B cell (primary cell): ENCODE measurements around the gene PLCB4. TPM values are rescaled to one million over a fixed set of nuclear protein-coding genes. Genes with fewer than 3 reads are reported as not detected.

Experiments used
- ATAC-seq: fragments of 200-7000 bp; cut with Tn5 transposase; one replicate; pipeline ENCODE4 v1.10.0; 2021; ENCODE audit warnings: low read depth, mild to moderate bottlenecking, moderate number of reproducible peaks, moderate library complexity
- CTCF ChIA-PET: fragments of 350-600 bp; sonication (Branson Sonifier 250); formaldehyde crosslinking; loops from one replicate; lab custom pipeline; 2021; ENCODE audit warnings: antibody characterized with exemption, inconsistent platforms; lab: Charles Lee
- POLR2A ChIA-PET: fragments of 350-600 bp; sonication (Branson Sonifier 250); formaldehyde crosslinking; loops from one replicate; lab custom pipeline; 2021; ENCODE audit warnings: antibody characterized with exemption; lab: Charles Lee
- DNase-seq: peaks from one replicate; pipeline ENCODE4 v3.0.0; 2013
- H2AFZ ChIP-seq: 2 replicates; pipeline ENCODE4 v1.6.1; 2012; ENCODE audit warnings: mild to moderate bottlenecking, low read depth, low read length; ENCODE audit not compliant: insufficient read depth, poor library complexity, severe bottlenecking
- H3K27ac ChIP-seq, 2 donors: 1 replicate in 1 of 2; 2 replicates in 1 of 2; pipeline ENCODE4 v1.5.1; 2012 to 2013; ENCODE audit warnings: low read length in 2 of 2, mild to moderate bottlenecking in 2 of 2, moderate library complexity in 1 of 2
- H3K27me3 ChIP-seq, 4 experiments: fragments of 200-600 bp in 1 of 4; sonication (generic) in 1 of 4; replicated peaks in 1 of 4; 1 replicate in 2 of 4; 2 replicates in 2 of 4; pipeline versions ENCODE4 v1.6.1 to v1.7.0; 2013 to 2016; ENCODE audit warnings: low read length in 3 of 4, mild to moderate bottlenecking in 2 of 4, mixed read lengths in 1 of 4, moderate library complexity in 1 of 4; ENCODE audit not compliant: insufficient read depth in 4 of 4, control insufficient read depth in 3 of 4; ENCODE audit errors: control extremely low read depth in 1 of 4
- H3K36me3 ChIP-seq, 2 experiments: replicated peaks in 1 of 2; 1 replicate in 1 of 2; 2 replicates in 1 of 2; pipeline versions ENCODE4 v1.6.1 to v1.7.1; 2013; ENCODE audit warnings: low read length in 1 of 2; ENCODE audit not compliant: insufficient read depth in 2 of 2, control insufficient read depth in 1 of 2; ENCODE audit errors: control extremely low read depth in 1 of 2, extremely low read depth in 1 of 2
- H3K4me1 ChIP-seq, 2 donors: fragments of 200-600 bp in 1 of 2; sonication (generic) in 1 of 2; 1 replicate in 1 of 2; 2 replicates in 1 of 2; pipeline versions ENCODE4 v1.5.1 to v1.6.1; 2013 to 2017; ENCODE audit warnings: low read length in 2 of 2; ENCODE audit not compliant: control insufficient read depth in 2 of 2, insufficient read depth in 2 of 2
- H3K4me2 ChIP-seq: replicated peaks from 2 replicates; pipeline ENCODE3; 2012; ENCODE audit warnings: mild to moderate bottlenecking, low read depth, low read length; ENCODE audit not compliant: poor library complexity, severe bottlenecking
- H3K4me3 ChIP-seq, 5 experiments: fragments of 200-600 bp in 1 of 5; sonication (generic) in 1 of 5; 1 replicate in 3 of 5; 2 replicates in 2 of 5; pipeline versions ENCODE4 v1.5.1 to v1.7.0; 2011 to 2016; ENCODE audit warnings: low read length in 4 of 5, mild to moderate bottlenecking in 4 of 5, low read depth in 2 of 5, control low read depth in 1 of 5, moderate library complexity in 1 of 5; ENCODE audit not compliant: insufficient read depth in 1 of 5; ENCODE audit errors: control extremely low read depth in 1 of 5, extremely low read depth in 1 of 5
- H3K79me2 ChIP-seq: fragments of 200-600 bp; sonication (generic); one replicate; pipeline ENCODE4 v1.6.0; 2016; ENCODE audit warnings: low read length; ENCODE audit not compliant: control insufficient read depth, insufficient read depth
- H3K9ac ChIP-seq: fragments of 200-600 bp; sonication (generic); 2 replicates; pipeline ENCODE4 v1.6.1; 2017; ENCODE audit warnings: mild to moderate bottlenecking, low read length, moderate library complexity
- H3K9me3 ChIP-seq, 3 donors: one replicate each; pipeline versions ENCODE4 v1.6.1 to v1.7.1; 2013; ENCODE audit warnings: low read length in 2 of 3; ENCODE audit not compliant: control insufficient read depth in 2 of 3, insufficient read depth in 1 of 3; ENCODE audit errors: control extremely low read depth in 1 of 3
- H4K20me1 ChIP-seq: 2 replicates; pipeline ENCODE4 v1.6.0; 2012; ENCODE audit warnings: mild to moderate bottlenecking, low read length; ENCODE audit not compliant: insufficient read depth, control insufficient read depth, poor library complexity, severe bottlenecking
- H3K27ac Mint-ChIP-seq: one replicate; pipeline ENCODE4 v1.8.0; 2021; ENCODE audit warnings: mixed read lengths
- H3K27me3 Mint-ChIP-seq: one replicate; pipeline ENCODE4 v1.8.0; 2021; ENCODE audit warnings: mixed read lengths
- H3K4me1 Mint-ChIP-seq: one replicate; pipeline ENCODE4 v1.8.0; 2021; ENCODE audit warnings: mixed read lengths
- H3K4me3 Mint-ChIP-seq: one replicate; pipeline ENCODE4 v1.8.0; 2021; ENCODE audit warnings: mixed read lengths
- H3K9me3 Mint-ChIP-seq: one replicate; pipeline ENCODE4 v1.8.0; 2022; ENCODE audit warnings: mixed read lengths; ENCODE audit not compliant: insufficient read depth
- EZH2 ChIP-seq: IDR thresholded peaks from 2 replicates; pipeline ENCODE4 v1.6.1; 2012; ENCODE audit warnings: borderline replicate concordance, low read depth, mild to moderate bottlenecking, moderate library complexity, low read length; ENCODE audit not compliant: insufficient read depth, poor library complexity, severe bottlenecking
- WGBS: methylation state at CpG from one replicate; pipeline ENCODE4 v1.1.5; 2013; ENCODE audit warnings: missing lambda C conversion rate; ENCODE audit not compliant: insufficient coverage; 5-methylcytosine and 5-hydroxymethylcytosine counted together
- intact Hi-C: fragments of 100-400 bp; cut with micrococcal nuclease; formaldehyde crosslinking; loops from one replicate; pipeline ENCODE4 v1.10.0; 2022
- polyA plus RNA-seq: library from polyadenylated mRNA; depleted of rRNA; stranded (reverse); fragments of >200 nt; gene quantifications from 2 replicates; pipeline ENCODE4 v1.2.3, GENCODE V29; 2012
- total RNA-seq, 2 donors: library from RNA; stranded (reverse); fragments of 120-200 nt in 1 of 2; gene quantifications; 1 replicate in 1 of 2; 2 replicates in 1 of 2; pipeline versions ENCODE4 v1.2.3 to v1.2.4, GENCODE V29; 2013 to 2022
- TF ChIP-seq, protein P1 (sequence below): fragments of 200-600 bp; IDR thresholded peaks from one replicate; pipeline ENCODE4 v1.8.0; 2022; ENCODE audit warnings: antibody characterized with exemption, mild to moderate bottlenecking

PLCB4 gene
- total and polyA plus RNA-seq, 2 donors (not counting 1 experiment from before 2014, with no cell fraction given) = not detected

DNA sequence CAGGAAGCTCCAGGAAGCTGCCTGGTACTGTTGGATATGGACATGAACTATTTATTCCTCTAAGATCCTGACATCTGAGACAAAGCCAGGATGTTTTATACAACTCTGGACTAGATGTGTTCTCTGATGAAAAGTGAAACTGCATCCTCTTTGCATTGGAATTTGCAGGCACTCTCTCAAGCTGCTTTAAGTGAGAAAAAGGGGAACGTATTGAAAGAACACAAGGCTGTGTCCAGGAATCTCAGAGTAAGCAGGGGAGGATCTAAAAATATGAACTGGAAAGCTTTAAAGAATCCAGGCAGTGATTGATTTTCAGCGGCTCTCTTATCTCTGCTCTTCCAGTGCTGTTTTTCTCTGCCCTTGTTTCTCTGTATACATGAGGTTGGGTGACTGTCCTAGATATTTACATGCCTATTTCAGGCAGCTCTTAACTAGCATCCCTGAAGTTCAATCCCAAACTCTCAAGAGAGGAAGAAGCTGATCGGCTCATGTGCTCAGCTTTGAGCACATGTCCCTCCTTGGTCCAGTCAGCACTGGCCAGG is 193.8 kb downstream of the PLCB4 start:
- H3K27me3 ChIP-seq = no peaks in the 10 kb centered on the region
- no peak overlapping the region for H2AFZ ChIP-seq
- DNase-seq = no peak
- H3K27ac Mint-ChIP-seq = no peak overlapping the region
- no peak overlapping the region for H3K4me2 ChIP-seq
- H3K4me3 Mint-ChIP-seq = no peak overlapping the region
- H3K9me3 ChIP-seq = no peaks in the 10 kb centered on the region
- POLR2A ChIA-PET = no interaction called here
- no peaks in the 10 kb centered on the region for H3K79me2 ChIP-seq
- WGBS = 53% methylated on average over 2 of the region's 3 CpGs
- ATAC-seq = no peak
- H3K4me1 Mint-ChIP-seq = no peaks in the 10 kb centered on the region
- no peak overlapping the region for H3K27ac ChIP-seq
- CTCF ChIA-PET = no interaction called here
- no peaks in the 10 kb centered on the region for H4K20me1 ChIP-seq
- intact Hi-C loops = no loop called here
- H3K36me3 ChIP-seq = no peaks in the 10 kb centered on the region
- H3K9me3 Mint-ChIP-seq = no peaks in the 10 kb centered on the region
- TF ChIP-seq EZH2 = no peak
- TF ChIP-seq, protein P1, sequence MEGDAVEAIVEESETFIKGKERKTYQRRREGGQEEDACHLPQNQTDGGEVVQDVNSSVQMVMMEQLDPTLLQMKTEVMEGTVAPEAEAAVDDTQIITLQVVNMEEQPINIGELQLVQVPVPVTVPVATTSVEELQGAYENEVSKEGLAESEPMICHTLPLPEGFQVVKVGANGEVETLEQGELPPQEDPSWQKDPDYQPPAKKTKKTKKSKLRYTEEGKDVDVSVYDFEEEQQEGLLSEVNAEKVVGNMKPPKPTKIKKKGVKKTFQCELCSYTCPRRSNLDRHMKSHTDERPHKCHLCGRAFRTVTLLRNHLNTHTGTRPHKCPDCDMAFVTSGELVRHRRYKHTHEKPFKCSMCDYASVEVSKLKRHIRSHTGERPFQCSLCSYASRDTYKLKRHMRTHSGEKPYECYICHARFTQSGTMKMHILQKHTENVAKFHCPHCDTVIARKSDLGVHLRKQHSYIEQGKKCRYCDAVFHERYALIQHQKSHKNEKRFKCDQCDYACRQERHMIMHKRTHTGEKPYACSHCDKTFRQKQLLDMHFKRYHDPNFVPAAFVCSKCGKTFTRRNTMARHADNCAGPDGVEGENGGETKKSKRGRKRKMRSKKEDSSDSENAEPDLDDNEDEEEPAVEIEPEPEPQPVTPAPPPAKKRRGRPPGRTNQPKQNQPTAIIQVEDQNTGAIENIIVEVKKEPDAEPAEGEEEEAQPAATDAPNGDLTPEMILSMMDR = no peak
- no peaks in the 10 kb centered on the region for H3K4me1 ChIP-seq
- H3K27me3 Mint-ChIP-seq = no peaks in the 10 kb centered on the region
- no peak overlapping the region for H3K4me3 ChIP-seq
- no peak overlapping the region for H3K9ac ChIP-seq

DNA sequence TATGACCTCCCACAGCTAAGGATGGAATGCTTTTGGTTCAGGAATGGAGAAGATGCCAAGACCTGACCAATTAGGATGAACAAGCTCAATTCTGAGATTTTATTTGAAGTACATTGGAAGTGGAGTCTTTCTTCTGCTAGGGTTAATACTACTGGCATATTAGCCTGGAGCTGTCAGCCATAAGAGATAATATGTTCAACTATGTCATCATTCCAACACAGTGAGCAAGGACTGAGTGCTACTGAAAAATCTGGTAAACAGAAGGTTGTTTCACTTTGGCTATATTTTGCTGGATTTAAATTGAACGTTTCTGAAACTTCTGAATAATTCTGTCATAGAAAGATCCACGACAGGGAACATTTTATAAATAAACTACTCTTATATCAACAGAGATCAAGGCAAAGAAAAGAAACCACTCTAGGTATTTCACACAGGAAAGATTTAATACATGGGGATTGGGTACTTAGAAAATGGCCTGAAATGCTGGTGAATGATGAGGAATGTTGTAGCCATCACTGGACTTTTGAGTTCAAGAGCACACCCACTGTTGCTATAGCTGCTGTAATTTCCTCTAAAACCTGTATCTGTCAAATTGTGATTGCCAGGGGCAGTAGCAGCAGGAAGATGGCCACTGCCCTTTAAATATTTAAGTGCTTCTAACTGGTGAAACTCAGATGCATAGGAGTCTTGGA is 200.5 kb downstream of the PLCB4 start:
- no peaks in the 10 kb centered on the region for H3K4me1 Mint-ChIP-seq
- no peaks in the 10 kb centered on the region for H3K9me3 Mint-ChIP-seq
- no peak for ATAC-seq
- no peak for DNase-seq
- H4K20me1 ChIP-seq = no peaks in the 10 kb centered on the region
- H3K9me3 ChIP-seq = no peaks in the 10 kb centered on the region
- CTCF ChIA-PET = no interaction called here
- WGBS = no CpG with 5 or more reads among the region's 2 CpGs
- H3K36me3 ChIP-seq = no peaks in the 10 kb centered on the region
- H3K27me3 ChIP-seq = no peaks in the 10 kb centered on the region
- POLR2A ChIA-PET = no interaction called here
- H3K4me3 ChIP-seq = no peak overlapping the region
- no peaks in the 10 kb centered on the region for H3K27me3 Mint-ChIP-seq
- H3K79me2 ChIP-seq = no peaks in the 10 kb centered on the region
- no peak overlapping the region for H3K27ac Mint-ChIP-seq
- H3K4me3 Mint-ChIP-seq = no peak overlapping the region
- TF ChIP-seq EZH2 = no peak
- TF ChIP-seq, protein P1 = no peak
- no peak overlapping the region for H3K4me2 ChIP-seq
- no peak overlapping the region for H3K9ac ChIP-seq
- no peak overlapping the region for H2AFZ ChIP-seq
- no peak overlapping the region for H3K27ac ChIP-seq
- H3K4me1 ChIP-seq = no peaks in the 10 kb centered on the region
- intact Hi-C loops = no loop called here
